KMS-11 (cell line): ENCODE measurements around the gene VSTM4.

ENCODE experiments used
- H2AFZ ChIP-seq: fragments of 200-600 bp; sonication (generic); 2 replicates; pipeline ENCODE4 v1.6.1; 2016; ENCODE audit warnings: antibody characterized with exemption, mixed run types, low read depth
- H3K27ac ChIP-seq: fragments of 200-600 bp; sonication (generic); 2 replicates; pipeline ENCODE4 v1.6.1; 2016; ENCODE audit warnings: mild to moderate bottlenecking, mixed run types
- H3K27me3 ChIP-seq: fragments of 200-600 bp; sonication (generic); 2 replicates; pipeline ENCODE4 v1.6.1; 2017; ENCODE audit warnings: mild to moderate bottlenecking, low read depth, mixed run types, moderate library complexity; ENCODE audit not compliant: insufficient read depth
- H3K36me3 ChIP-seq: fragments of 200-600 bp; sonication (generic); 2 replicates; pipeline ENCODE4 v1.6.1; 2017; ENCODE audit warnings: mild to moderate bottlenecking, mixed run types; ENCODE audit not compliant: insufficient read depth
- H3K4me1 ChIP-seq: fragments of 200-600 bp; sonication (generic); 2 replicates; pipeline ENCODE4 v1.6.1; 2016; ENCODE audit warnings: mild to moderate bottlenecking, low read depth, mixed run types; ENCODE audit not compliant: poor library complexity, severe bottlenecking
- H3K4me2 ChIP-seq: fragments of 200-600 bp; sonication (generic); 2 replicates; pipeline ENCODE4 v1.7.0; 2016; ENCODE audit warnings: mild to moderate bottlenecking, mixed run types
- H3K4me3 ChIP-seq: fragments of 200-600 bp; sonication (generic); IDR thresholded peaks from 2 replicates; pipeline ENCODE4 v1.6.1; 2017; ENCODE audit warnings: low read depth, low read length, mixed read lengths; ENCODE audit not compliant: insufficient read depth
- H3K79me2 ChIP-seq: fragments of 200-600 bp; sonication (generic); 2 replicates; pipeline ENCODE4 v1.6.1; 2016; ENCODE audit warnings: low read depth, mixed run types; ENCODE audit not compliant: insufficient read depth
- H3K9ac ChIP-seq: fragments of 200-600 bp; sonication (generic); 2 replicates; pipeline ENCODE4 v1.6.1; 2016; ENCODE audit warnings: mild to moderate bottlenecking, mixed run types
- H4K20me1 ChIP-seq: fragments of 200-600 bp; sonication (generic); 2 replicates; pipeline ENCODE4 v1.6.1; 2016; ENCODE audit warnings: mild to moderate bottlenecking, mixed run types; ENCODE audit not compliant: insufficient read depth
- TF ChIP-seq, protein P1 (sequence below): fragments of 200-600 bp; sonication (generic); conservative IDR thresholded peaks from 2 replicates; pipeline ENCODE4 v1.6.1; 2017; ENCODE audit warnings: low read depth, mild to moderate bottlenecking, antibody characterized with exemption, low read length, moderate library complexity, mixed read lengths

VSTM4 gene

GRCh38 chr10:49119746-49120145, 4.4 kb upstream of the VSTM4 start:
- Histone ChIP-seq H3K4me2 (no peak overlapping the region), H4K20me1 (no peaks in the 10 kb centered on the region), H3K4me3 (no peak overlapping the region), H3K27me3 (no peaks in the 10 kb centered on the region), H2AFZ (no peak overlapping the region), H3K36me3 (no peaks in the 10 kb centered on the region), H3K79me2 (no peaks in the 10 kb centered on the region), H3K4me1 (no peaks in the 10 kb centered on the region), H3K27ac (no peak overlapping the region), H3K9ac (no peak overlapping the region)
- TF ChIP-seq, protein P1, sequence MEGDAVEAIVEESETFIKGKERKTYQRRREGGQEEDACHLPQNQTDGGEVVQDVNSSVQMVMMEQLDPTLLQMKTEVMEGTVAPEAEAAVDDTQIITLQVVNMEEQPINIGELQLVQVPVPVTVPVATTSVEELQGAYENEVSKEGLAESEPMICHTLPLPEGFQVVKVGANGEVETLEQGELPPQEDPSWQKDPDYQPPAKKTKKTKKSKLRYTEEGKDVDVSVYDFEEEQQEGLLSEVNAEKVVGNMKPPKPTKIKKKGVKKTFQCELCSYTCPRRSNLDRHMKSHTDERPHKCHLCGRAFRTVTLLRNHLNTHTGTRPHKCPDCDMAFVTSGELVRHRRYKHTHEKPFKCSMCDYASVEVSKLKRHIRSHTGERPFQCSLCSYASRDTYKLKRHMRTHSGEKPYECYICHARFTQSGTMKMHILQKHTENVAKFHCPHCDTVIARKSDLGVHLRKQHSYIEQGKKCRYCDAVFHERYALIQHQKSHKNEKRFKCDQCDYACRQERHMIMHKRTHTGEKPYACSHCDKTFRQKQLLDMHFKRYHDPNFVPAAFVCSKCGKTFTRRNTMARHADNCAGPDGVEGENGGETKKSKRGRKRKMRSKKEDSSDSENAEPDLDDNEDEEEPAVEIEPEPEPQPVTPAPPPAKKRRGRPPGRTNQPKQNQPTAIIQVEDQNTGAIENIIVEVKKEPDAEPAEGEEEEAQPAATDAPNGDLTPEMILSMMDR, result no peak

DNA sequence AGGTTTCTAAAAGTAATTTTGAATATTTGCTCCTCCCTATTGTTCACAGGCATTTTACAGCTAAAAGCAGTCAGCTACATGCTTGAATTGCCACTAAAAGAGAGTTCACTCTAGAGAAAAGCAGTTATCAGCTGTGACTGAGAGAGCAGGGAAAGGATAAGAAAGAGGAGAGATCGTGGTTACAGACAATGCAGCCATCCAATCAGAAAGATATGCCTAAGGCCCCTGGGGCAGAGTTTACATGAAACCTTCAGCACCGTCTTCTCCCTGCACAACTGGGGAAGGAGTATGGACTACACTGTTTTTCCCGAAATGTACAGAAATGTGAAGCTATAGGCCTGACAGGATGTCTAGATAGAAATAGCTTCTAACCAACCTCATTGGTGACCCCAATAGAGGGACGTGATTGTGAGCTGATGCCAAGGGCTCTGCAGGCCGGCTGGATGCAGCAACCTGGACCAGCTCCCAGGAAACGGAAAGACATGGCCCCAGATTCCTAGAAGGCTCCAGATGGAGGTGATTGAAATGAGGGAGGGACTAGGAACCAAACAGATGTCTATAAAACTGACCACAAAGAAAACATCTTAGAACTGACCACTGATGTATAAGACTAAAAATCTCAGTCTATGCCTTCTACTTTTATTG, 3.2 kb upstream of the VSTM4 start:
- no peak overlapping the region for H3K27ac ChIP-seq
- H3K4me3 ChIP-seq, result no peak overlapping the region
- no peaks in the 10 kb centered on the region for H3K79me2 ChIP-seq
- H2AFZ ChIP-seq, result no peak overlapping the region
- TF ChIP-seq, protein P1, result no peak
- no peak overlapping the region for H3K9ac ChIP-seq
- no peaks in the 10 kb centered on the region for H3K36me3 ChIP-seq
- no peak overlapping the region for H3K4me2 ChIP-seq
- H4K20me1 ChIP-seq, result no peaks in the 10 kb centered on the region
- H3K4me1 ChIP-seq, result no peaks in the 10 kb centered on the region
- H3K27me3 ChIP-seq, result no peaks in the 10 kb centered on the region

DNA sequence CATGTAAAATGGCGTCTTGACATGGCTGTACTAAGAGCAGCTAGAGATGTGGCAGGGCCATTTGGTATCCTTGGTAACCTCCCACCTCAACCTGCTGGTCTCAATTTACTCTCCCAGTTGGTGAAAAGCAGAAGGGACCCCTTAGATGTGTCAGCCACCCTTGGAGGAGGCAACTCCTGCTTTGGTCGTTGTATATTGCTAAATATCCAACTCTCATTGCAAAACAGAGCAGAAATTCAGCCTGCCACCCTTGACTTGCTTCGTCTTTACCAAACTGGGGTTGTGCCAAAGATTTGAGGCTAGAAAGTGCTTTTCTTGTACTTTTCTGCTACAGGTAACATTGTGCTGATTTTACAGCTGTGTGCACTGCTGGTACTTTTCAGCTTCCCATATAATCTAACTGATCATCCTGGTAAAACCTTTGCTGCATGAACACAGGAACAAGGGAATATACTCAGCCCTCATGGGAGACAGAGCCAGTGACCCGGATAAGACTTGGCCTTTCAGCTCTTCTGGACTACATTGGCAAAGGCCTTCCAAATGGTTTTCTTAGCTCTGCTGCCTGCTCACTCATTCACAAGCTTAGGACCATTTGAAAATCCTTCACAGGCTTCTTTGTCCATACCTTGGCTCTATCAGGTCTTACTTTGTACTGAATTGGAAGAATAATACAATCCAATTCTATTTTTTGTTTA, 2.2 kb upstream of the VSTM4 start:
- no peak overlapping the region for H2AFZ ChIP-seq
- H3K27me3 ChIP-seq, result no peaks in the 10 kb centered on the region
- H3K4me1 ChIP-seq, result no peaks in the 10 kb centered on the region
- H3K4me3 ChIP-seq, result no peak overlapping the region
- H3K79me2 ChIP-seq, result no peaks in the 10 kb centered on the region
- H3K4me2 ChIP-seq, result no peak overlapping the region
- TF ChIP-seq, protein P1, result no peak
- no peak overlapping the region for H3K9ac ChIP-seq
- H3K36me3 ChIP-seq, result no peaks in the 10 kb centered on the region
- no peaks in the 10 kb centered on the region for H4K20me1 ChIP-seq
- no peak overlapping the region for H3K27ac ChIP-seq

DNA sequence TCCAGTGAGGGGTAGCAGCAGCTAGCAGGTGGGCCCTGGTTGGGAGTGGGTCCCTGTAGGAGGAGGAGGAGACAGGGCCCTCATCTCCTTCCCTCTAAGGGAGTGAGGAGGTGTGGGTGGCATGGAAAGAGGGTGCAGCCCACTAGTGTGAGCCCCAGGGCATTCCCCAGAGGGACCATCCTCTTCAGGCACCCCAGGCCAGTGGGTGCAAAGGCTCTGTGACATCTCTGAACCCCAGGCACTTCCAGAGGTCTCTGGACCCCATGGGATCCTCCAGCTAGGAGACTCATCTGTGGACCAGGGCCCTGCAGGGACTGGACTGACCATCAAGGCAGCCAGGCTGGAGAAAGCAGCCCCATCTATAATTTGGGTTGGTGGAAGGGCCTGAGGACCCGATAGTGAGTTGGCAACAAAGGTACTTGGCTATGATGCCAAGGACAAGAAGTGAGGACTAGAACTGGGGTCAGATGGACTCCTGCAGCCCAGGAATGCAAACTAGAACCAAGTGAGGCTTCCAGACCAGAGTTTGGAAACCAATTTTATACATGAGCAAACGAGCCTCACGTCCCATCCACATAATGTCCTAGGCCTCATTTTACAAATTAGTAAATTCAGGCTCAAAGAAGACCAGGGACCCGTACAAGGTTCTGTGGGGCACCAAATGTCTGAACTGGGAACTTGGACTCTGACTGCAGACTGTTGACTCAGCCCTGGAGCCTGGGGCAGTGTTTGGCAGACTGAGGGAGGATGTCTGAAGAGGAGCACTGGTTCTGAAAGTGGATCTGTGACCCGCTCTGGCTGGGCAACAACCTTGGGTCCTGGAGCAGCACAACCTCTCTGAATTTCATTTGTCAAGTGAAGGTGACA, 1.4 kb upstream of the VSTM4 start:
- Histone ChIP-seq H3K4me2 (no peak overlapping the region), H3K27ac (no peak overlapping the region), H2AFZ (no peak overlapping the region)

More for the DNA sequence above, 1.4 kb upstream of the VSTM4 start:
- Histone ChIP-seq H3K36me3 (no peaks in the 10 kb centered on the region), H3K27me3 (no peaks in the 10 kb centered on the region), H3K4me1 (no peaks in the 10 kb centered on the region), H3K79me2 (no peaks in the 10 kb centered on the region), H3K9ac (no peak overlapping the region), H3K4me3 (no peak overlapping the region), H4K20me1 (no peaks in the 10 kb centered on the region)
- TF ChIP-seq, protein P1, result no peak
